ENCODE data around the gene TDP2.

TDP2 gene

GRCh38 chr6:24686946-24687345 lies 20.2 kb upstream of the TDP2 start (continued):
- no peak for TF ChIP-seq TCF4 (CRISPR knock-in tag; IDR thresholded peaks at IDR 0.05; ENCODE audit: borderline replicate concordance)
- no peak for TF ChIP-seq PATZ1 (CRISPR knock-in tag; IDR thresholded peaks at IDR 0.05; ENCODE audit: borderline replicate concordance)
- no peak for TF ChIP-seq SNAI2 (CRISPR knock-in tag; IDR thresholded peaks at IDR 0.05)
- TF ChIP-seq, protein P1, sequence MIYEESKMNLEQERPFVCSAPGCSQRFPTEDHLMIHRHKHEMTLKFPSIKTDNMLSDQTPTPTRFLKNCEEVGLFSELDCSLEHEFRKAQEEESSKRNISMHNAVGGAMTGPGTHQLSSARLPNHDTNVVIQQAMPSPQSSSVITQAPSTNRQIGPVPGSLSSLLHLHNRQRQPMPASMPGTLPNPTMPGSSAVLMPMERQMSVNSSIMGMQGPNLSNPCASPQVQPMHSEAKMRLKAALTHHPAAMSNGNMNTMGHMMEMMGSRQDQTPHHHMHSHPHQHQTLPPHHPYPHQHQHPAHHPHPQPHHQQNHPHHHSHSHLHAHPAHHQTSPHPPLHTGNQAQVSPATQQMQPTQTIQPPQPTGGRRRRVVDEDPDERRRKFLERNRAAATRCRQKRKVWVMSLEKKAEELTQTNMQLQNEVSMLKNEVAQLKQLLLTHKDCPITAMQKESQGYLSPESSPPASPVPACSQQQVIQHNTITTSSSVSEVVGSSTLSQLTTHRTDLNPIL (CRISPR knock-in tag; IDR thresholded peaks at IDR 0.05; ENCODE audit: low read depth): no peak
- TF ChIP-seq TOX (CRISPR knock-in tag; IDR thresholded peaks at IDR 0.05; ENCODE audit: borderline replicate concordance): no peak
- no peak for TF ChIP-seq OSR1 (CRISPR knock-in tag; IDR thresholded peaks at IDR 0.05)
- no peak for TF ChIP-seq PPARA (CRISPR knock-in tag; IDR thresholded peaks at IDR 0.05; ENCODE audit: borderline replicate concordance)
- TF ChIP-seq ZNF565 (CRISPR knock-in tag; conservative IDR thresholded peaks at IDR 0.05; ENCODE audit: low read depth): no peak
- no peak for TF ChIP-seq ZFP3 (CRISPR knock-in tag; IDR thresholded peaks at IDR 0.05)
- no peak for TF ChIP-seq RARB (CRISPR knock-in tag; IDR thresholded peaks at IDR 0.05)
- TF ChIP-seq GLIS3 (CRISPR knock-in tag; IDR thresholded peaks at IDR 0.05): no peak
- TF ChIP-seq ZNF70 (CRISPR knock-in tag; IDR thresholded peaks at IDR 0.05): no peak
- no peak for TF ChIP-seq CSDC2 (CRISPR knock-in tag; IDR thresholded peaks at IDR 0.05)

DNA sequence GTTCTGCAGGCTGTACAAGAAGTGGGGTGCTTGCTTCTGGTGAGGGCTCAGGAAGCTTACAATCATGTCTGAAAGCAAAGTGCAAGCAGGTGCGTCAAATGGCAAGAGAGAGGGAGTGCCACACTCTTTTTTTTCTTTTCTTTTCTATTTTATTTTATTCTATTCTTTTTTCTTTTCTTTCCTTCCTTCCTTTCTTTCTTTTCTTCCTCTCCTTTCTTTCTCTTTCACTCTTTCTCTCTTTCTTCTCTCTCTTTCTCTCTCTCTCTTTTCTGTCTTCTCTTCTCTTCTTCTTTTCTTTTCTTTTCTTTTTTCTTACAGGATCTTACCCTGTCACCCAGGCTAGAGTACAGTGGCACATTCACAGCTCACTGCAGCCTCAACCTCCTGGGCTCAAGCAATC lies 19.7 kb upstream of the TDP2 start:
- TF ChIP-seq TOX (CRISPR knock-in tag; IDR thresholded peaks at IDR 0.05; ENCODE audit: borderline replicate concordance): no peak
- no peak for TF ChIP-seq PATZ1 (CRISPR knock-in tag; IDR thresholded peaks at IDR 0.05; ENCODE audit: borderline replicate concordance)
- TF ChIP-seq ZFP3 (CRISPR knock-in tag; IDR thresholded peaks at IDR 0.05): no peak
- TF ChIP-seq POU6F1 (CRISPR knock-in tag; IDR thresholded peaks at IDR 0.05; ENCODE audit: borderline replicate concordance, low read depth): no peak
- no peak for TF ChIP-seq PPARA (CRISPR knock-in tag; IDR thresholded peaks at IDR 0.05; ENCODE audit: borderline replicate concordance)
- no peak for TF ChIP-seq ZNF565 (CRISPR knock-in tag; conservative IDR thresholded peaks at IDR 0.05; ENCODE audit: low read depth)
- TF ChIP-seq BACH2 (CRISPR knock-in tag; IDR thresholded peaks at IDR 0.05; ENCODE audit: borderline replicate concordance): no peak
- no peak for ATAC-seq

DNA sequence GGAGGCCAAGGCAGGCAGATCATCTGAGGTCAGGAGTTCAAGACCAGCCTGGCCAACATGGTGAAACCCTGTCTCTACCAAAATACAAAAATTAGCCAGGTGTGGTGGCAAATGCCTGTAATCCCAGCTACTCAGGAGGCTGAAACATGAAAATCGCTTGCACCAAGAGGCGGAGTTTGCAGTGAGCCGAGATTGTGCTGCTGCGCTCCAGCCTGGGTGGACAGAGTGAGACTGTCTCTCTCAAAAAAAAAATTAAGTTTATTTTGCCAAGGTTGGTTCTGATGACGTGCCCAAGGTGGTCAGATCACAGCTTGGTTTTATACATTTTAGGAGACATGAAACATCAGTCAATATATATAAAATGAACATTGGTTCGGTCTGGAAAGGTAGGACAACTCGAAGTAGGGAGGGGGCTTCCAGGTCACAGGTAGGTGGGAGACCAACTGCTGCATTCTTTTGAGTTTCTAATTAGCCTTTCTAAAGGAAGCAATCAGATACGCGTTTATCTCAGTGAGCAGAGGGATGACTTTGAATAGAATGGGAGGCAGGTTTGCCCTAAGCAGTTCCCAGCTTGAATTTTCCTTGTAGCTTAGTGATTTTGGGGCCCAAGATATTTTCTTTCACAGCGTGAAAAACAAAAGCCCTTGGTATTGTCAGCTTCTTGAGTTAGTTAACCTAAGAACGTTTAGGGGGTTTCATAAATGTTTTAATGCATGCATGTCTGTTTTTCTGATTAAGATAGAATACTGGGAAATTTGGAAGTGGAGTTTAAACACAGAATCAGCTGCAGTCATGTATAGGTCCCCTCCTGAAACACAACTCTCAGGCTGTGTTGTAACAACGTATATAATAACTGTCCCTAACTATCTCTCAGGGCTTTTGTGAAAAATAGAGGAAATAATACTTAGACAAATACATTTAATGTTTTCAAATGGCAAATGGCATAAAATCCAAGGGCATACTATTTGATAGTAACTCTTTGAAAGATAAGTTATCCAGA lies 16.9 kb upstream of the TDP2 start:
- no peak for TF ChIP-seq TOX (CRISPR knock-in tag; IDR thresholded peaks at IDR 0.05; ENCODE audit: borderline replicate concordance)
- no peak for TF ChIP-seq ISL1 (CRISPR knock-in tag; IDR thresholded peaks at IDR 0.05)
- no peak for TF ChIP-seq CSDC2 (CRISPR knock-in tag; IDR thresholded peaks at IDR 0.05)
- TF ChIP-seq POU6F1 (CRISPR knock-in tag; IDR thresholded peaks at IDR 0.05; ENCODE audit: borderline replicate concordance, low read depth): no peak
- no peak for TF ChIP-seq RARB (CRISPR knock-in tag; IDR thresholded peaks at IDR 0.05)
- TF ChIP-seq ARNTL (CRISPR knock-in tag; IDR thresholded peaks at IDR 0.05; ENCODE audit: borderline replicate concordance, low read depth): no peak
- no peak for TF ChIP-seq PATZ1 (CRISPR knock-in tag; IDR thresholded peaks at IDR 0.05; ENCODE audit: borderline replicate concordance)
- TF ChIP-seq CSRNP3 (CRISPR knock-in tag; IDR thresholded peaks at IDR 0.05): no peak
- TF ChIP-seq TSHZ2 (CRISPR knock-in tag; IDR thresholded peaks at IDR 0.05): no peak
- no peak for TF ChIP-seq PPARA (CRISPR knock-in tag; IDR thresholded peaks at IDR 0.05; ENCODE audit: borderline replicate concordance)
- no peak for ATAC-seq
